Gastroesophageal sphincter (tissue), 4 donors: ENCODE measurements around the gene PTPRD. TPM values are rescaled to one million over a fixed set of nuclear protein-coding genes. Genes with fewer than 3 reads are reported as not detected.

Source experiments
- ATAC-seq: fragments of 150-250 bp; one replicate; pipeline ENCODE4 v1.9.1; 2016; ENCODE audit warnings: mild to moderate bottlenecking, moderate library complexity
- H3K27ac ChIP-seq, 4 donors: fragments of 200-600 bp; sonication (generic) in 3 of 4; 1 replicate in 3 of 4; 2 replicates in 1 of 4; pipeline ENCODE4 v1.5.1; 2016 to 2019
- H3K27me3 ChIP-seq: fragments of 200-600 bp; sonication (generic); one replicate; pipeline ENCODE4 v1.5.1; 2019
- H3K36me3 ChIP-seq, 2 donors: fragments of 200-600 bp; sonication (generic); one replicate each; pipeline ENCODE4 v1.5.1; 2019; ENCODE audit warnings: control low read depth in 1 of 2
- H3K4me1 ChIP-seq, 3 donors: fragments of 200-600 bp; sonication (generic); 1 replicate in 2 of 3; 2 replicates in 1 of 3; pipeline ENCODE4 v1.5.1; 2016 to 2019; ENCODE audit warnings: control low read depth in 2 of 3
- H3K4me3 ChIP-seq, 2 donors: fragments of 200-600 bp; sonication (generic); one replicate each; pipeline ENCODE4 v1.5.1; 2019; ENCODE audit warnings: mild to moderate bottlenecking in 1 of 2, moderate library complexity in 1 of 2
- H3K9me3 ChIP-seq, 3 donors: fragments of 200-600 bp; sonication (generic); one replicate each; pipeline ENCODE4 v1.5.1; 2017 to 2019; ENCODE audit warnings: control low read depth in 2 of 3
- CTCF ChIP-seq, 4 experiments: fragments of 200-600 bp in 2 of 4; fragments of 450-650 bp in 2 of 4; sonication (generic) in 1 of 4; IDR thresholded peaks; one replicate each; pipeline ENCODE4 v1.5.1; 2017 to 2019; ENCODE audit warnings: antibody characterized with exemption in 4 of 4, mild to moderate bottlenecking in 2 of 4, moderate library complexity in 2 of 4
- EP300 ChIP-seq: sonication (generic); formaldehyde crosslinking; IDR thresholded peaks from one replicate; pipeline ENCODE4 v1.6.1; 2017; ENCODE audit warnings: antibody characterized with exemption, mild to moderate bottlenecking
- POLR2A ChIP-seq, 2 donors: fragments of 450-650 bp; IDR thresholded peaks; one replicate each; pipeline ENCODE4 v1.6.1; 2017; ENCODE audit warnings: antibody characterized with exemption in 2 of 2, mild to moderate bottlenecking in 2 of 2, moderate library complexity in 1 of 2
- POLR2AphosphoS5 ChIP-seq: sonication (generic); formaldehyde crosslinking; IDR thresholded peaks from one replicate; pipeline ENCODE4 v1.6.1; 2017; ENCODE audit warnings: antibody characterized with exemption
- WGBS, 2 donors: methylation state at CpG; one replicate each; pipeline ENCODE4 v1.1.5; 2018; ENCODE audit warnings: low coverage in 1 of 2; 5-methylcytosine and 5-hydroxymethylcytosine counted together
- total RNA-seq, 4 donors: library from RNA; depleted of rRNA; stranded (reverse); fragments of >200 nt; gene quantifications; one replicate each; pipeline ENCODE4 v1.1.0, GENCODE V29; 2016

Gene PTPRD
- total RNA-seq, 4 donors from 2014 or later = 3.5 to 53.9 (median 15.8) TPM

- Histone ChIP-seq H3K9me3 (no peaks in the 10 kb centered on the region), H3K27me3 (no peaks in the 10 kb centered on the region), H3K36me3 (no peaks in the 10 kb centered on the region), H3K27ac (no peak overlapping the region), H3K4me1 (no peaks in the 10 kb centered on the region), H3K4me3 (no peak overlapping the region)
- ATAC-seq = no peak
- 71 to 94% methylated on average over 1 of the region's 1 CpG for WGBS, 2 donors
- TF ChIP-seq EP300 (no peak), POLR2A (IDR thresholded peaks at IDR 0.05) (no peak)
Observed at GRCh38 chr9:8382266-8382665, 2230.5 kb downstream of the PTPRD start.

DNA sequence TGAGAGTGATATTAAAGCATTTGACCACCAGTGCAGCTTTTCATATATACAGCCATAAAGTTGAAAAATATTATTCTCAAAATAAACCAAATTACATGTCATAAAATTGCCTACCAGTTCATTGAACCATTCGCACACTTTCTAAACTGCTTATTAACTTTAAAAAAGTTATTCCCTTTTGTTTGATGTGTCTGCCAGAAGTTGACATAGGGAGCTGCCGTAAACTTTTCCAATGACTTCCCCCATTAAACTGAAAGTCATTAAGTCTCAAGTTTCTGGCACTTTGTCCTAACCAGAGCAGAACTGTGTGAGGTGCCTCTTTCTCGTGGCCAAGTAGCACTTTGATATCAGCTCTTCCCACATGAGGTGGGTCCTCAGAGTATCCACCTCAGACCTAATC is 2231.2 kb downstream of the PTPRD start:
- Histone ChIP-seq H3K4me3 (no peak overlapping the region), H3K27ac (no peak overlapping the region), H3K9me3 (no peaks in the 10 kb centered on the region), H3K4me1 (no peaks in the 10 kb centered on the region), H3K27me3 (no peaks in the 10 kb centered on the region), H3K36me3 (no peaks in the 10 kb centered on the region)
- 90 to 93% methylated on average over 3 of the region's 3 CpGs for WGBS, 2 donors
- no peak for ATAC-seq
- TF ChIP-seq POLR2AphosphoS5 (no peak), CTCF (IDR thresholded peaks at IDR 0.05) (no peak), POLR2A (IDR thresholded peaks at IDR 0.05) (no peak), EP300 (no peak)

GRCh38 chr9:8374471-8374870 is 2238.3 kb downstream of the PTPRD start:
- Histone ChIP-seq H3K36me3 (no peaks in the 10 kb centered on the region), H3K27ac (no peak overlapping the region), H3K4me1 (no peaks in the 10 kb centered on the region), H3K9me3 (no peaks in the 10 kb centered on the region), H3K4me3 (no peak overlapping the region), H3K27me3 (no peaks in the 10 kb centered on the region)
- ATAC-seq = no peak
- no peak for TF ChIP-seq EP300
- TF ChIP-seq POLR2A (IDR thresholded peaks at IDR 0.05) = no peak
- no peak for TF ChIP-seq POLR2AphosphoS5
- no peak for TF ChIP-seq CTCF (IDR thresholded peaks at IDR 0.05)
- WGBS, 2 donors = 82 to 90% methylated on average over 3 of the region's 3 CpGs

GRCh38 chr9:8371686-8372085 is 2241.1 kb downstream of the PTPRD start:
- ATAC-seq = no peak
- 93 to 94% methylated on average over 2 of the region's 2 CpGs for WGBS, 2 donors
- no peak for TF ChIP-seq EP300
- TF ChIP-seq POLR2AphosphoS5 = no peak
- TF ChIP-seq POLR2A (IDR thresholded peaks at IDR 0.05) = no peak
- no peak for TF ChIP-seq CTCF (IDR thresholded peaks at IDR 0.05)

DNA sequence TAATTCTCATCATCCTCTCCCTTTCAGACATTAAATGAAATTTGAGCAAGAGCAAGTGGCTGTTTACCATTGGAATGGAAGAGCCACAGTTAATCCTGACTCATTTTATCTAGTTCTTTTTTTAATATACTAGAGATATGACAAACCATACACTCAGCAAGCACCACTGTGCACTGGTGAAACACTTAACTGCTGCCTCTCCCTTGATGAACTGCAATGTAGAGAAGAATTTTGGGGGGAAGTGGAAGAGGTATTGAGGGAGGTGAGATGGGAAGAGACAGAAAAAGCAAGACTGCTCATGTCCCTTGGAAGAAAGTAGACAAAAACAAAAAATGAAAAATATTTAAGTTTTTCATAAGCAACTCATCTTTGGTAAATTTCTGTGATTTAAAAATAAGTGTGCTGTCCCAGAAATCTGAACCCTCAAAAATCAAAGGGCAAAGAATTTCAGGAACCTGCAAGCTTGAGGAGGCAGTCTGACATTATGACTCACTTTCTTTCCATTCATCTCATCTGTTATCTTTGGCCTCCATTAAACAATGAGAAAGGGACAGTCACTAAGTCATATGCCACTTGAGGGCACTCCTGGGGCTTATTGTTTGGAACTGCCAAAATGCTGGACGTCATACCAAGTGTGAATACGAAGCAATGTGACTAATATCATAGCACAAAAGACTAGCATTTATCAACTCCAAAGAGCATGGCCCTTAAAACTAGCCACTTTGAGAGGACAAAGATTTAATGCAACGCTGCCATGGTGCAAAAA is 2246.5 kb downstream of the PTPRD start:
- Histone ChIP-seq H3K4me3 (no peak overlapping the region), H3K4me1 (no peaks in the 10 kb centered on the region), H3K36me3 (no peaks in the 10 kb centered on the region), H3K27ac (no peak overlapping the region), H3K9me3 (no peaks in the 10 kb centered on the region), H3K27me3 (no peaks in the 10 kb centered on the region)
- no peak for ATAC-seq
- WGBS, 2 donors = 51 to 67% methylated on average over 3 of the region's 3 CpGs
- TF ChIP-seq CTCF (IDR thresholded peaks at IDR 0.05) (no peak), POLR2AphosphoS5 (no peak), EP300 (no peak), POLR2A (IDR thresholded peaks at IDR 0.05) (no peak)

More at GRCh38 chr9:8371686-8372085, 2241.1 kb downstream of the PTPRD start:
- Histone ChIP-seq H3K27ac (no peak overlapping the region), H3K9me3 (no peaks in the 10 kb centered on the region), H3K27me3 (no peaks in the 10 kb centered on the region), H3K36me3 (no peaks in the 10 kb centered on the region), H3K4me3 (no peak overlapping the region), H3K4me1 (no peaks in the 10 kb centered on the region)
